OCI-LY3 (cell line): ENCODE results near the gene CLCN3.
"Not testable (repeated sequence)": the region's sequence is repeated elsewhere in the genome, so short reads cannot be mapped to it uniquely, and the experiment has no call there.

Source experiments
- H2AFZ ChIP-seq: fragments of 200-600, 300-600 bp; shearing (Covaris generic); 2 replicates; pipeline ENCODE4 v1.6.0; 2014; ENCODE audit warnings: antibody characterized with exemption, low read depth, low read length
- H3K27ac ChIP-seq: fragments of 200-600, 300-600 bp; sonication (generic); 2 replicates; pipeline ENCODE4 v1.5.1; 2014; ENCODE audit warnings: mild to moderate bottlenecking, low read length, moderate library complexity, mixed read lengths
- H3K27me3 ChIP-seq: fragments of 200-600, 300-600 bp; sonication (generic); 2 replicates; pipeline ENCODE4 v1.6.1; 2014; ENCODE audit warnings: low read depth, low read length, mixed read lengths
- H3K36me3 ChIP-seq: fragments of 200-600, 300-600 bp; sonication (generic); replicated peaks from 2 replicates; pipeline ENCODE3; 2014; ENCODE audit warnings: low read depth, low read length, mixed read lengths
- H3K4me1 ChIP-seq: fragments of 300-600, 200-600 bp; sonication (generic); 2 replicates; pipeline ENCODE4 v1.6.1; 2014; ENCODE audit warnings: low read length, mixed read lengths
- H3K4me2 ChIP-seq: fragments of 200-600, 300-600 bp; sonication (generic); 2 replicates; pipeline ENCODE4 v1.6.1; 2014; ENCODE audit warnings: low read length, mixed read lengths
- H3K4me3 ChIP-seq: fragments of 300-600, 200-600 bp; sonication (generic); 2 replicates; pipeline ENCODE4 v1.5.1; 2014; ENCODE audit warnings: antibody characterized with exemption, mild to moderate bottlenecking, low read length, moderate library complexity
- H3K79me2 ChIP-seq: fragments of 300-600, 200-600 bp; shearing (Covaris generic); 2 replicates; pipeline ENCODE4 v1.6.1; 2014; ENCODE audit warnings: mild to moderate bottlenecking, low read length, mixed read lengths
- H3K9ac ChIP-seq: fragments of 300-600, 200-600 bp; shearing (Covaris generic); 2 replicates; pipeline ENCODE4 v1.6.0; 2014; ENCODE audit warnings: mild to moderate bottlenecking, low read length, moderate library complexity
- H3K9me3 ChIP-seq: fragments of 200-600, 300-600 bp; shearing (Covaris generic); 2 replicates; pipeline ENCODE4 v1.6.1; 2014; ENCODE audit warnings: low read length, mixed read lengths; ENCODE audit not compliant: insufficient read depth
- H4K20me1 ChIP-seq: fragments of 200-600, 300-600 bp; sonication (generic); 2 replicates; pipeline ENCODE4 v1.6.1; 2016; ENCODE audit warnings: low read length, mixed read lengths; ENCODE audit not compliant: insufficient read depth
- EZH2phosphoT487 ChIP-seq: fragments of 200-600 bp; shearing (Covaris generic); IDR thresholded peaks from 2 replicates; pipeline ENCODE4 v1.6.1; 2018; ENCODE audit warnings: antibody characterized with exemption, mixed run types, low read depth
- TF ChIP-seq, protein P1 (sequence below): fragments of 200-600, 300-600 bp; sonication (generic); IDR thresholded peaks from 2 replicates; pipeline ENCODE4 v1.5.1; 2014; ENCODE audit warnings: antibody characterized with exemption, low read length, low read depth

Gene CLCN3

DNA sequence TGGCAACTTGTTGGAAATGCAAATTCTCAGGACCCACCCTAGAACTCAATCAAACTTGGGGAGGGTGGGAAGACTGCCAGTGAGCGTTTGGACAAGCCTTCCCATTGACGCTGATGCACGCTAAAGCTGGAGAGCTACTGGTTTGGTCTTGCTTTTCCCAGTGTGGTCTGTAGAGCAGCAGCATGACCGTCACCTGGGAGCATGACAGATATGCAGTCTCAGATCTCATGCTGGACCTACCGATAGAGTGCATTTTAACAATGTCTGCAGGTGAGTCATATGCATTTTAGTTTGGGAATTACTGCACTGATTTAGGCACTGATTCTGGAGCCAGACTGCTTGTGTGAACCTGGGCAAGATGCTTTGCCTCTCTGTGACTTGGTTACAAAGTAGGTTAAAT lies 110.2 kb downstream of the CLCN3 start:
- H3K4me1 ChIP-seq: no peaks in the 10 kb centered on the region
- H3K27me3 ChIP-seq: no peaks in the 10 kb centered on the region
- no peak overlapping the region for H3K4me2 ChIP-seq
- no peak overlapping the region for H3K27ac ChIP-seq
- H2AFZ ChIP-seq: no peak overlapping the region
- TF ChIP-seq, protein P1, sequence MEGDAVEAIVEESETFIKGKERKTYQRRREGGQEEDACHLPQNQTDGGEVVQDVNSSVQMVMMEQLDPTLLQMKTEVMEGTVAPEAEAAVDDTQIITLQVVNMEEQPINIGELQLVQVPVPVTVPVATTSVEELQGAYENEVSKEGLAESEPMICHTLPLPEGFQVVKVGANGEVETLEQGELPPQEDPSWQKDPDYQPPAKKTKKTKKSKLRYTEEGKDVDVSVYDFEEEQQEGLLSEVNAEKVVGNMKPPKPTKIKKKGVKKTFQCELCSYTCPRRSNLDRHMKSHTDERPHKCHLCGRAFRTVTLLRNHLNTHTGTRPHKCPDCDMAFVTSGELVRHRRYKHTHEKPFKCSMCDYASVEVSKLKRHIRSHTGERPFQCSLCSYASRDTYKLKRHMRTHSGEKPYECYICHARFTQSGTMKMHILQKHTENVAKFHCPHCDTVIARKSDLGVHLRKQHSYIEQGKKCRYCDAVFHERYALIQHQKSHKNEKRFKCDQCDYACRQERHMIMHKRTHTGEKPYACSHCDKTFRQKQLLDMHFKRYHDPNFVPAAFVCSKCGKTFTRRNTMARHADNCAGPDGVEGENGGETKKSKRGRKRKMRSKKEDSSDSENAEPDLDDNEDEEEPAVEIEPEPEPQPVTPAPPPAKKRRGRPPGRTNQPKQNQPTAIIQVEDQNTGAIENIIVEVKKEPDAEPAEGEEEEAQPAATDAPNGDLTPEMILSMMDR: no peak
- no peak for TF ChIP-seq EZH2phosphoT487
- no peak overlapping the region for H3K4me3 ChIP-seq
- H3K9ac ChIP-seq: no peak overlapping the region
- H4K20me1 ChIP-seq: no peaks in the 10 kb centered on the region
- H3K36me3 ChIP-seq: peaks cover 9% of the 10 kb centered on the region
- no peaks in the 10 kb centered on the region for H3K9me3 ChIP-seq
- H3K79me2 ChIP-seq: no peaks in the 10 kb centered on the region

DNA sequence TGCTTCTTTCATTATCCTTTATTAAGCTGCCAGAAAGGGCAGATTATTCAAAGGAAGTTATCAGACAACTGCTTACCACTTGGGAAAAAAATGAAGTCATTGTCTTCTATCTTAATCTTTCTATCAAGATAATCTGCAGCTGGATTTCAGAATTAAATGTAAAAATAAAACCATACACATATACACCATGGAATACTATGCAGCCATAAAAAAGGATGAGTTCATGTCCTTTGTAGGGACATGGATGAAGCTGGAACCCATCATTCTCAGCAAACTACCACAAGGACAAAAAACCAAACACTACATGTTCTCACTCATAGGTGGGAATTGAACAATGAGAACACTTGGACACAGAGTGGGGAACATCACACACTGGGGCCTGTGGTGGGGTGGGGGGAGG lies 118.2 kb downstream of the CLCN3 start:
- H3K4me1 ChIP-seq, H3K4me3 ChIP-seq, H3K79me2 ChIP-seq, H3K9me3 ChIP-seq, H3K36me3 ChIP-seq, H3K4me2 ChIP-seq, H3K9ac ChIP-seq, H4K20me1 ChIP-seq, H2AFZ ChIP-seq, H3K27ac ChIP-seq, H3K27me3 ChIP-seq: not testable (repeated sequence)

DNA sequence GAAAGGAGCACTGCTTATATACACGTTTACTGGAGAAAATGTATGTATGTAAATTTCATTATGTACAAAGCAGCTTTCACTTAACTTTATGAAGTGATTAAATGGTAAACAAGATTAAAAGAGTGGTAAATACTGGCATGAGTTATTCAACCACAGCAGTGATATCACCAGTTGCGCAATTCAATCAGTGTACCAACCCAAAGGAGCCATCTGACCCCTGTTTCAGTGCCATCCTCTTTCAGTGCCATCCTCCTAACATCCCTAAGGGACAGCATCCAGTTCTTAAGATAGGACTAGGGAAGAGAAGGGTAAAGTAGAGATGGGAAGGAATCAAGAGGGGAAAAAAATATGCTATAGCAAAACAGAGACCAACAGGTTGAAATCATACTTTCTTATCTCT lies 121.2 kb downstream of the CLCN3 start:
- Histone ChIP-seq H3K4me2 (no peak overlapping the region), H4K20me1 (no peaks in the 10 kb centered on the region), H3K9me3 (no peaks in the 10 kb centered on the region), H3K4me3 (no peak overlapping the region), H3K4me1 (no peaks in the 10 kb centered on the region), H2AFZ (no peak overlapping the region), H3K9ac (no peak overlapping the region), H3K27me3 (no peaks in the 10 kb centered on the region), H3K27ac (no peak overlapping the region), H3K79me2 (no peaks in the 10 kb centered on the region), H3K36me3 (peaks cover 4% of the 10 kb centered on the region)
- no peak for TF ChIP-seq EZH2phosphoT487
- TF ChIP-seq, protein P1: no peak

DNA sequence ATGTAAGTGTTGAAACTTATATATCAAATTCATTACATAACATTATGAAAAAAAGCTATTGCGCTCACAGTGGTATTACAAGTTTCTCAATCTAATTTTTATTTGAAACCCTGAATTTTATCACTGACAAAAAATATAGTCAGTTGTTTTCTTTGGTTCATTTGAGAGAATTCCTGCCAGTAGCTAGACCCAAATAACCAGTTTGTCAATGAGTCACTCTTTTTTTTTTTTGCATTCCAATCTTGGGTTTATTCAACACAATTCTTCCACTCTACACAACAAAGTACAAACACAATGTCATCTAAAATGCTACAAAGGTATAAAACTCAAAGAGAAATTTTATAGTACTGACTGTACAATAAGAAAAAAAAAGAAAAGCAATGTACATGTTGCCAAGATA lies 124.2 kb downstream of the CLCN3 start:
- Histone ChIP-seq H3K27ac (no peak overlapping the region), H3K36me3 (peaks cover 6% of the 10 kb centered on the region), H3K4me1 (no peaks in the 10 kb centered on the region)

More for the DNA sequence above, 124.2 kb downstream of the CLCN3 start:
- Histone ChIP-seq H3K4me2 (no peak overlapping the region), H3K9me3 (no peaks in the 10 kb centered on the region), H2AFZ (no peak overlapping the region), H4K20me1 (no peaks in the 10 kb centered on the region), H3K79me2 (no peaks in the 10 kb centered on the region), H3K4me3 (no peak overlapping the region), H3K9ac (no peak overlapping the region), H3K27me3 (no peaks in the 10 kb centered on the region)
- TF ChIP-seq EZH2phosphoT487: no peak
- TF ChIP-seq, protein P1: no peak
